Activated effector memory CD4-positive, alpha-beta T cell treated with Interleukin-2 at 50 U/mL for 16 hours (primary cell): ENCODE measurements around the gene CEACAM4.
A peak's percentile ranks its signal among the peaks of the same experiment; 100 is the strongest.
"Not testable (repeated sequence)": the region's sequence is repeated elsewhere in the genome, so short reads cannot be mapped to it uniquely, and the experiment has no call there.

Experiments
- DNase-seq: peaks from one replicate; pipeline ENCODE4 v3.0.0-alpha.2; 2020

The CEACAM4 gene

DNA sequence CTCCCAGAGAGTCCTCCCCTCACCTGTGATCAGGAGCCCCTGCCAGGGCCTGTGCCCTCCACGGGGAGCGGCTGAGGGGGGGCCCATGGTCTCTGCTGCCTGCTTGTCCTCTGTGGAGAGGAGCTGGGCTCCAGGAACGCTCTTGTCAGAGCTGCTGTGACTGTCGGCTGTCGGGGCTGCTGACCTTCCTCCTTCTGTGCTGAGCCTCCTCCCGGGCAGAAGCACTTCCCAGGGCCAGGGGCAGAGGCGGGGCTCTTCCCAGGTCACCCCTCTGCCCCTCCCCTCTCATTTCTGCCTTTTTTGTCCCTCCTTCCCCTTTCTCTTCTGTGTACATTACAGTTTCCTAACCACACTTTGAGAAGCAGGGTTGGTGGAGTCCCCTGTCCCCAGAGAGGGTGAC lies at the start of gene CEACAM4:
CEACAM4 (minus strand) TSS at position 198 of the 400 bp plus-strand sequence; CDS start at position 87, 111 bp downstream.
- no peak for DNase-seq

DNA sequence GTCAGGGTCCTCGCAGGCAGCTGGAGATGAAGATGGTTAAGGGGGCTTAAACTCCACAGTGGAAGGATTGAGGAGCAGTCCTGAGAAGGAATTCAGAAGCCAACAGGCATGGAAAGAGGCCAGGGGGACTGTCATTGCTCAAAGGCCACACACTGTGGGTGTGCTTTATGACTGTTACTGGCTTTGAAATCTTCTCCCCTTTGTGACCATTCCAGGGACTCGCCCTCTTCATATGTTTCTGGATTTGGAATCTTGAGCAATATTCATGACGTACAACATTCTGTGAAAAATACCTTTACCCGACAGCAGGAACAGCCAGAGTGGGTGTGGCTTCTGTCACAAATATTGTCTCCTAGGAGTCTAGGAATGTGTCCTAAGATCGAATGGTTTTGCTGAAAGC lies 44.6 kb upstream of the CEACAM4 start:
- no peak for DNase-seq

DNA sequence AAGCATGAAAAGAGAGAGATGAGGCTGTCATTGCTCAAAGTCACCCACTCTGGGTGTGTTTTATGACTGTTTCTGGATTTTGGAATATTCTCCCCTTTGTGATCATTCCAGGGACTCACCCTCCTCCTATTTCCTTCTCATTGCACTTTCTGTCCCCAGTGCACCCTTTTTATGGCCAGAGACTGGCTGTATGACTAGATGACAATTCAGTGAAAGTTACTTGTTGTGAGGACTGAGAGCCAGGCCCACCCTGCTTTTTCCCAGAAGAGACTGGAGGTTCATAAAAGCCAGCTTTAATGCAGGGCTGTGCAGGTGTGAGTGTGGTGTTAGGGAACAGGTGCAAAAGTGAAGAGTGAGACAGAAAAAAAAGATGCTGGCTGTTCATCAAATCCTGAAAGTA lies 43.9 kb upstream of the CEACAM4 start:
- DNase-seq, result no peak

DNA sequence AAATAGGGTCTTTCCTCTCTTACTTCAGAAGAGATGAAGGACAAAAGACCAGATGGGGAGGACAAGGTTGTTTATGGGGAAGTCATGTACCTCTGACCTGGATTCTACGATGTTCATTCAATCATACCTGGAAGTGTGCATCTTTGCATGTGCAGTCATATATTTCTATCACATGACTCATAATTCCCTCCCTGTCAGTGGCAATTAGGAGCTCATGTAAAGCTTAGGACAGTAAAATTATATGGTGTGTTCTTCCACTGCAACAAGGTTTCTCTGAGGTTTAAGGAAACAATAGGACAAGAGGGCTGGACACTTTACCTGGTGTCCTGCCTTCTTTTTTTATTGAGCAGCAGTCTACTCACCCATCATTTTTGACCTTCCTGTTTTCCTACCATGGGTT lies 41.4 kb upstream of the CEACAM4 start:
- no peak for DNase-seq

DNA sequence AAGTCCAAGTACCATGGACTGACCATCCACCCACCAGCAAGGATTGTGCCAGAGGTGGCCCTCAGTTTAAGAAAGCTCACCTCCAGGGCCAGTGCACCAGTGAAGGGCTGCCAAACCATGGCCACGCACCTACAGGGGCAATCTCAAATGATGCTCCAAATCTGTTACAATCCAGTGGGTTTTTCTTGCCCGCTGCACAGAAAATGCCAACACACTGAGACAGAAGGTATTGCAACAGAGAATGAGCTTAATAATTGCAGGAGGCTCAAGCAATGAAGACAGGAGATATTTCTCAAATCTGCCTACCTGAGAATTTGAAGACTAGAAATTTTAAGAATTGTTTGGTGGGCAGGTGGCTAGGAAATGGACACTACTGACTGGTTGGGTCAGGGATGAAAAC lies 39.2 kb upstream of the CEACAM4 start:
- no peak for DNase-seq

DNA sequence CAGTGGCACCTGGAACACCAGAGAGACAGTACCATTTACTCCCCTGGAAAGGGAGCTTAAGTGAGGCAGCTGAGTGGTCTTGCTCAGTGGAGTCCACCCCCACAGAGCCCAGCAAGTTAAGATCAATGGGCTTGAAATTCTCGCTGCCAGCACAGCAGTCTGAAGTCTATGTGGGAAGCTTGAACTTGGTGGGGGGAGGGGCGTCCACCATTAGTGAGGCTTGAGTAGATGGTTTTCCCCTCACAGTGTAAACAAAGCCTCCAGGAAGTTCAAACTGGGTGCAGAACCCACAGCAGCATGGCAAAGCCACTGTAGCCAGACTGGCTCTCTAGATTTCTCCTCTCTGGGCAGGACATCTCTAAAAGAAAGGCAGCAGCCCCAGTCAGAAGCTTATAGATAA lies 30.3 kb upstream of the CEACAM4 start:
- no peak for DNase-seq

DNA sequence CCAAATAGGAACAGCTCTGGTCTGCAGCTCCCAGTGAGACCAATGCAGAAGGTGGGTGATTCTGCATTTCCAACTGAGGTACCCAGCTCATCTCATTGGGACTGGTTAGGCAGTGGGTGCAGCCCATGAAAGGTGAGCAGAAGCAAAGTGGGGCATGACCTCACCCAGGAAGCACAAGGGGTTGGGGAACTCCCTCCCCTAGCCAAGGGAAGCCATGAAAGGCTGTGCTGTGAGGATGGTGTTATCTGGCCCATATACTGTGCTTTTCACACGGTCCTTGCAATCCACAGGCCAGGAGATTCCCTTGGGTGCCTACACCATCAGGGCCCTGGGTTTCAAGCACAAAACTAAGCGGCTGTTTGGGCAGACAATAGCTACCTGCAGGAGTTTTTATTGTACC lies 29.9 kb upstream of the CEACAM4 start:
- DNase-seq, result not testable (repeated sequence)

DNA sequence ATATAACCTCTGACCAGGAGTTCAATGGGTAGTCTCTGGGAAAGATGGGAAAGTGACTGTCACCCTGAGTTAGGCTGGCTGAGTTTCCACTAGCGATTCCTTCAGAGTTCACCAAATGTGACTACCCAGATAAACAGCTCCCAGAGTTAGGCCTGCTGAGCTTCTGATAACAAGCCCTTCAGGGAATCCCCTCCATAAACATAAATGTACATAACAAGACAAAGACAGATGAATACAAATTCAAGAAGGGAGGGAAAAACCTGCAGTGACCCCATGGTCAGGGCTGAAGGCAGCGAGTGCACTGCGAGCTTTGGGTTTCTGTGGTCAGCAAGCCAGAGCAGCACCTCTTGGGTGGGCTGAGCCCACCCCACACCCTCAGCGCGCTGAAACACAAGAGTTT lies 25.4 kb upstream of the CEACAM4 start:
- DNase-seq, result no peak

DNA sequence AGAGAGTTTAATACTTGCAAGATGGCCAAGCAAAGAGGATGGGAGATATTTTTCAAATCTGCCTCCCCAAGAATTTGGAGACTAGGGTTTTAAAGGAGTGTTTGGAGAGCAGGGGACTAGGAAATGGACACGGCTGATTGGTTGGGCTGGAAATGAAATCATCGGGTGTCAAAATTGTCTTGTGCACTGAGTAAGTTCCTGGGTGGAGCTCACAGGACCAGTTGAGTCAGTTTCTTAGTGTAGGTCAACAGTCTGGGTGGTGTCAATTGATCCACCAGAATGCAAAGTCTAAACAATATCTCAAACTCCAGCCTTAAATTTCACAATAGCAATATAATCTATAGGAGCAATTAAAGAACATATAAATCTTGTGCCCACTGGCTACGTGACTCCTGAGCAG lies 23.0 kb upstream of the CEACAM4 start:
- no peak for DNase-seq

DNA sequence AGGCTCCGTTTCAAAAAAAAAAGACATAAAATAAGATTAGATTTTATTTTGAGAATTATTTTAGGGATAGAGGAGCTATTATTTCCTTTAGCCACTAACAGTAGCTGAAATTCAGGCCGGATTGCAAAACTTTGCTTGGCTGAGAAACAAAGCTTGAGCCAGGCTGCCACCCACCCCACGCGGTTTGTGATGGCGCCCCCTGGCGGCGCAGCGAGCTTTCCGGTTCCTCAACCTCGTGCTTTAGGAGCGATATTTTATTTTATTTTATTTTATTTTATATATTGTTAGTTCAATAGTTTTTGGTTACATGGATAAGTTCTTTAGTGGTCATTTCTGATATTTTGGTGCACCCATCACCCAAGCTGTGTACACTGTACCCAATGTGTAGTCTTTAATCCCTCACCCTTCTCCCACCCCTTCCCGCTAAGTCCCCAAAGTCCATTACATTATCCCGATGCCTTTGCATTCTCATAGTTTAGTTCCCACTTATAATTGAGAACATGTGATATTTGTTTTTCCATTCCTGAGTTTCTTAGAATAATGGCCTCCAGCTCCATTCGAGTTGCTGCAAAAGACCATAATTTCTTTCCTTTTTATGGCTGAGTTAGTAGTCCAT lies 19.8 kb upstream of the CEACAM4 start:
- DNase-seq, result peak; percentile 8

DNA sequence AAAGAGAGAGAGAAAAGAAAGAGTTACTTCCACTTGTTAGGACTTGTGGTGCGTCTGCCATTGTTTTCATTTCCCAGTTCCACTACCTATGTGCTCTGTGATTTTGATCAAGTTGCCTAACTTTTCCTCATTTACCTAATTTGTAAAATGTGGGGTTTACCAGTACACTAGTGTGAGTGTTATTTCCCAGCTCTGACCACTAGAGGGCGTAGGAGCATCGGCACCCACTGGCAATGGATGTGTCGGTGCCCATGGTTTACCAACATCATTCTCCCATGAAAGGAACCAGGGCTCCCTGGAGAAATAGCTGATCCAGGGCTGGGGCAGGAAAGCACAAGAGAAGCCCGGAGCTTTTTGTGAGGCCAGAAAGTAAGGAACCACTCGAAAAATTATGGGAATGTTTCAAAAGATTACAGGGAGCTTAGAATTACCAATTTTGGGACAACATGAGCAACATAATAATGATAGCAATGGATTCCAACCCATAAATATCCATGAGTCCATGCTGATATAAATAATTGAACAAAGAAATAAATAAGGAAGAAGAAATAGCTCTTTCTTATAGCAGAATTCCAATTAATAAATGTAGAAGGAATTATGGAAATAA lies 15.1 kb upstream of the CEACAM4 start:
- DNase-seq, result peak; percentile 43

DNA sequence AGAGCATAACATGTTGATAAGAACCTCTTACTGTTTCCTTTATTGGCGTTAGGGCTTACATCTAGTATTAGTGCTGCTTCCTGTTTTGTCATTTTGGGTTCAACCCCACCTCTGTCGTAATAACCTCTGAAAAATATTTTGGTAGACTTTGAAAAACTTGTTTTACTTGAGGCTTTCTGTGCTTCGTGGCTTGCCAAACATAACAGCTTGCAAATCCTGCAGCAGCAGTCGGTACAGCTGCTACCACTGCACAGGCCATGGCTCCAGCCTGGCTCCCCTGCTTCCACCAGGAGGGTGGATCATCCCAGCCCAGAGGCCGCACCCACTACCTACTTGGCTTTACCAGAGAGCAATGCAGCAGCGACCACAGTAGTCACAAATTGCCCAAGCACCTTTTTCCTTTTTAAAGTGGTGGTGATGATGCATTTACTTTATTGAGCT lies 11.8 kb upstream of the CEACAM4 start:
- DNase-seq, result no peak

DNA sequence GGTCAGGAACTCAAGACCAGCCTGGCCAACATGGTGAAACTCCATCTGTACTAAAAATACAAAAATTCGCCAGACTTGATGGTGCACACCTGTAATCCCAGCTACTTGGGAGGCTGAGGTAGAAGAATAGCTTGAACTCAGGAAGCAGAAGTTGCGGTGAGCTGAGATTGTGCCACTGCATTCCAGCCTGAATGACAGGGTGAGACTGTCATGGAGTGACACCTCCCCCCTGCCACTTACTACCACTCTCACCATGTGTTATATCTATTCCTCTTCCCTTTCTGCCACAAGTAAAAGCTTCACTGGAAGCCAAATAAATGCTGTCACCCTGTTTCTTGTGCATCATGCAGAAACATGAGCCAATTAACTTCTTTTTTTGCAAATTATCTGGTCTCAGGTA lies 10.6 kb upstream of the CEACAM4 start:
- DNase-seq, result no peak

DNA sequence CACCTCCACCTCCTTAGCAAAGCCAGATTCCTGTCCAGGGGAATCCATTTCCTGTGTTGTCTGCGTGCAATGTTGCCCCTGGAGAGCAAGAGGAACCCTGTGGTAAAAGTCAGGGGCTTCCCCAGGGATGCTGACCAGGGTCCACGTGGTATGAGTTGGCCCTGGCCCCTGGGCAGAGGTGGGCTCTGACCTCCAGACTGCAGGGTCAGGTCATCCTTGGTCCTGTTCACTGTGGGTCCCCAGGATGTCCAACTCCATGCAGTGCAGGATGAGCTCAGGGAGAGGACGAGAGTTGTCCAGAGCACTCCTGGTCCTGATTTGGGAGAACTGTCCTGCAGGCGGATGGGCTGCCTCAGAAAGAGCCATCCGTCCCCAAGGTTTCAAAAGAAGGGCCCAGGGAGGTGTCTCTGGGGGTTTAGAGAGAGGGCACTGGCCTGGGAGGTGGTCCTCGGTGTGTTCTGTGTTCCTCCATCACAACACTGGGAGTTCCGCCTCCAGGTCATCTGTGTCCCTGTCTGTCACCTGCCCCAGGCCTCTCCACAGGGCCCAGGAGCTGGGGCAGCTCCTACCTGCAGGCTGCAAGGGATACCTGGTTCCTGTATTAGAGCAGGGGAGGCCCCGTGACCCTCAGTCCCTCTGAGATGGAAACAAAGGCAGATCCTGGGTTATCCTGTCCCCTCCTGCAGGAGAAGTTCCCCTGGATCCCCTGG lies 1.2 kb upstream of the CEACAM4 start:
- DNase-seq, result no peak

DNA sequence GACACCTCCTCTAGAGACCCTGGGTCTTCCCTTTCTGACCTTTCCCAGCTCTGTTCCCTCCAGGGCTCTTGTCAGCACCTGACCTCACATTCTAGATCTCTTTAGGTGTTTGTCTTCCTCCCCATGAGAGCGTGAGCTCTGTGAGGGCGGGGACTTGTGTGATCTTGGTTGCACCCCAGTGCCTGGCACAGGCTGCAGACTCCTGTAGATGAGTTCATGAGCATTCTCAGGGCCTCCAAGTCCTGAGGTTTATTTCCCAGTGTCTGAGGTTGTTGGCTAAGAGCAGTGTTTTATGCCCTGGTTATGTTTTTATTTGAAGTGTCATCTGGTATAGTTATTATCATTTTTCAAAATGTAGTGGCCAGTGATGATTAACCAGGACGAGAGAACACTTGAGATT lies 596 bp downstream of the CEACAM4 start:
- no peak for DNase-seq

DNA sequence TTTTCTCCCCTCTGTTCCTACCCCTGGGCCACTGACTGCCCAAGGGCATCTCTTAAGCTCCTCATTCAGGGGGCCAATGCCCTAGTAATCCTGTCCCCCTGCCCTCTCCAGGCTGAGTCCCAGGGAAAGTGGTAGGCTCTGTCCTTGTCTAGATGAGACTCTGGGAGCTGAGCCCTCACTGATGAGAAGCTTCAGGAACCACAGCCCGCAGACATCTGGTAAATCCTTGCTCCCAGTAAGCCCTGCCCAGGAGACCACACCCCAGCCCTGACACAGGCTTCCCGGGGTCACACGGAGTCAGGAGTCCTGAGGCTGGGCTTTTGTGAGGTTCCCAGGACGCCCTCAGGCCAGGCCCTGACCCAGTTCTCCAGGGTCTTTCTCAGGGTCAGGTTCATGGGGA lies 1.9 kb downstream of the CEACAM4 start:
- no peak for DNase-seq

DNA sequence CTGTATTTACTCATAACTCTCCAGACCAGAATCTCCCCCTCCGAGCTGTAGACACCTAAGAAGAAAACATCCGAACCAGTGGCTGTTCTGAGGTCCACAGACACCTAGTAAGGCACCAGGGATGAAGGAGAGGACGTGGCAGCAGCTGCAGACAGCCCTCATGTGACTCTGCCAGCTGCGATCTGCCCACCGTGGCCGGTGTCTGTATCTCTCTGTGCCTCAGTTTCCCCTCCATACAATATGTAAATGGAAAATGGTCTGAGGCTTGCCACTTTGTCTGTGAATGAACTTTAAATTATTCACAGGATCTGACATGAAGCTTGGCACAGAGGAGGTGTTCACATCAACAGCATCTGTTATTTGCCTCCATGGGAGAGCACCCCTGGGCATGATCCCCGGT lies 2.4 kb downstream of the CEACAM4 start:
- DNase-seq, result no peak

DNA sequence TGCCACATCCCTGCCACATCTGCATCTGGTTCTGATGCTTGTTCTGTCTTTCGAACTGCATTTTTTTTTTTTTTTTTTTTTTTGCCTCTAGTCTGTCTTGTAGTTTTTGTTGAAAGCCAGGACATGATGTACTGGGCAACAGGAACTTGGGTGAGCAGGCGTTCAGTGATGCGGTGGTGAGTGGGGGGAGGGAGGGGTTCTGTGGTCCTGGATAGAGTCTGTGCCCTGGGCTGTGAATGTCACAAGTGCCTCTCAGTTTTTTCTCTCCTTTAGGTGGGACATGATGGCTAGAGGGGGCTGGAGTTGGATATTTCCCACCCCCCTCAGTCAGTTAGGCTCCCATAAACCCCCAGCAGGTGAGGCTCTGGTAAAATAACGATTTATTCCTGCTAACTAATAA lies 3.5 kb downstream of the CEACAM4 start:
- no peak for DNase-seq

DNA sequence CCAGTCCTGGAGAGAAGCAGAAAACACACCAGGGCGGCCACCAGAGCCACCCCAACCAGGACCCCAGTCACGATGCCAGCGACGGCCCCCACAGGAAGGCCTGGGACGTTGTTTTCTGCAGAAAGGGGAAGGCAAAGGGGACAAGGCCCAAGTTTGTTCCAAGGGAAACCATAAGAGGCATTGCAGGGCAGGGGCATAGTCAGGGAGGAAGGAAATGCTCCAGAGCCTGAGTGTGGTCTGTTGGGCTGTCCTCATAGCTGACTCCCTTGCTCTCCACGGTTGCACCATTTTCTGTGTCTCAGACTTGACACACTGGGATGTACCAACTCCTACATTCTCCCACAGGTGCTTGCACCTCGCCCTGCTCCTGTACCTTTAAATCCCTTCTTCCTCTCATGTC lies 5.2 kb downstream of the CEACAM4 start:
- no peak for DNase-seq

DNA sequence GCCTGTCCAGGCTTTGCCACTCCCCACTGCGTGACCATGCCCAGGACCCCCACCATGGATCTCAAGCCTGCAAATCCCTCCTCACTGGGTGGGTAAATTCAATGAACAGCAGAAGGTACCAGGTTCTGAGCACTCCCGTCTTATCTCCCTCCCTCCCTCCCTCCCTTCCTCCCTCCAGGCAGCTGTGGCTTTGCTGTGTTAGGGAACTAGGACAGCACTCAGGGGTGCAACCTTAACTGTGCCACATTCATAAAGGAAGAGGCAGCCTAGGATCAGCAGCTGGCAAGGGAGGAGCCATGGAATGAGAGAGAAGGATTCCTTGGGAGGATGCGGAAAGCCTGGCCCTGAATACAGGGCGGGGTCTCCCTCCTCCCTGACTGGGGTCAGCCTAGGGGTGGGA lies 5.6 kb downstream of the CEACAM4 start:
- DNase-seq, result no peak

DNA sequence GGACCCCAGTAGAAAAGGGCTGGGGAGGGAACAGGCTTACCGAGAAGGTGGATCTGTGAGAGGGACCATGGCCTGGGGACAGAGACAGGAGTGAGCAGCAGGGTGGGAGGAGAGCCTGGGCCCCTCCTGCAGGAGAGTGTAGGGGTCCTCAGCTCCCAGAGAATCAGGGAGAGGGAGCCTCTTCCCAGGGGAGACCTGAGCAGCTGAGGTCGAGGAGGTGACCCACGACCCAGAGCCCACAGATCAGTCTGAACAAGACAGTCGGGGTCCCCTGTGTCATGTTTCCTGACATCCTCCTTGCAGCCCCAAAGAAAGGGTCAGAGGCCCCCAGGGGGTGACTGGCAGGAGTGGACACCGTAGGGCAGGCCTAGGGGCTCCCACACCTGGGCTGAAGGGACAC lies 6.7 kb downstream of the CEACAM4 start:
- no peak for DNase-seq

DNA sequence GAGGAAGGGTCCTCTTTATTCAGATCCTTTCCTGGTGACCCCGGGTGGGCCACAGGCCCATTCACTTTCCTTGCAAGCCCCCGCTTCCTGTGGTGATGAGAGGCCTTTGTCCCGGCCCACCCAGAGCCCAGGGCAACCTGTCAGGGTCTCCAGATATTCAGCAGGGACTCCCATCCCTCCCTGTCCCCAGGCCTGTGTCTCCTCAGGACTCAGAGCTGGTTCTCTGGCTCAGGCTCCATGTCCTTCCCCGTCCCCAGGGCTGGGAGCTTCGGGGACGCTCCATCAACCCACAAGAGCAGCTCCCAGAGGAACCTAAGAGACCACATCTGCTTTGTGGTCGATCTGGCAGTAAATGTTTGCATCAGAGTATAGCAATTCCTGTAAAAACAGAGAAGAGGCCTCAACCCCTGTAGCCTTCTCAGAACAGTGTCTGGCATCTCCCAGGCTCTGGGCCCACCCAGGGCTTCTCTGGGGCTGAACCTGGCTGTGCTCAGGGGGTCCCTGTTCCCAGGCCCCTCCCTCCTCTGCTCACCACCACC lies 7.8 kb downstream of the CEACAM4 start:
- DNase-seq, result no peak

DNA sequence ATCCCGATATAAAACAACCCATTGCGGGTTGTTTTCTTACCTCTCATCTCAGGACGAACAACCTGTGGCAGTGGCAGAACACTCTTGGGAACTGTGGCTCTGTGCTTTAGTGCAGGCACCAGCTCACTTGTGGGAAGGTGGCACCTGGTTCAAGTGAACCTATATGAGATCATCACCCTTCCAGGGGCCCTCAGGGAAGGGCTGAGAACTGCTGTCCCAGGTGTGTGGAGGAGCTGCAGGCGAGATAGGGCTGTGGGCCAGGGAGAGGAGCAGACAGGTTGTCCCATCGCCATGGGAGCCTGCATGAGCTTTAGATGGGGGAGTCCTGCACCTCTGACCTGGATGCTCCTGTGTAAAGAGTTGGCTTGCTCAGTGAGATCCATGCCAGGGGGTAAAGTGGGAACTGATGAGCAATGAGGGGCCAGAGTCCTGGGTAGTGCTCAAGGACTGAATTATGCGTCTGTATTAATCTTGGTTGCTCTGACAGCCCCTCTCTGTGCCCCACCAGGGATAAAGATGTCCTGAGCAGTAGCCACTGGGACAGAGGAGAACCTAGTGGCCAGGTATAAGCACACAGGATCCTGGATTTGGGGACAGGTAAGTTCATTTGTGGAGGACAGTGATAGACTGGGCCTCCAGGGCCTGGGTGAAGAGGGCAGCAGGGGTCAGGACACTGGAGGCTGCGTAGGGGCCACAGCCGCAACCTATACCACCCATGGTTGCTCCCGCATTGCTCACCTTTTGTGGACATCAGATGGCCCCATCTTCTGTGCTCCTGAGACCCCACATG lies 8.7 kb downstream of the CEACAM4 start:
- DNase-seq, result no peak
